ENCODE measurements around the gene TIGAR.

TIGAR gene

GRCh38 chr12:4380332-4380731 is 59.3 kb downstream of the TIGAR start:
- DNase-seq (ENCODE audit: low spot score): no peak

- DNase-seq (ENCODE audit: low spot score): no peak
These were observed 62.4 kb downstream of the TIGAR start for GRCh38 chr12:4383304-4383865.

- DNase-seq (ENCODE audit: low spot score): no peak
These were observed 65.8 kb downstream of the TIGAR start for GRCh38 chr12:4386801-4387200.

- no peak for DNase-seq (ENCODE audit: low spot score)
These were observed 66.6 kb downstream of the TIGAR start for GRCh38 chr12:4387607-4388006.

GRCh38 chr12:4388032-4388431 is 67.0 kb downstream of the TIGAR start:
- DNase-seq (ENCODE audit: low spot score): no peak

- no peak for DNase-seq (ENCODE audit: low spot score)
These were observed 67.6 kb downstream of the TIGAR start for GRCh38 chr12:4388662-4389061.

GRCh38 chr12:4392223-4392742 is 71.3 kb downstream of the TIGAR start:
- no peak for DNase-seq (ENCODE audit: low spot score)

GRCh38 chr12:4393211-4393610 is 72.2 kb downstream of the TIGAR start:
- DNase-seq (ENCODE audit: low spot score): no peak

GRCh38 chr12:4395818-4396217 is 74.8 kb downstream of the TIGAR start:
- no peak for DNase-seq (ENCODE audit: low spot score)

- DNase-seq (ENCODE audit: low spot score): no peak
These were observed 80.1 kb downstream of the TIGAR start for GRCh38 chr12:4401117-4401516.

GRCh38 chr12:4402996-4403395 is 82.0 kb downstream of the TIGAR start:
- DNase-seq (ENCODE audit: low spot score): no peak

Measured in AG08396 (cell line).